ENCODE results near the gene CCDC85C. TPM values are rescaled to one million over a fixed set of nuclear protein-coding genes. Genes with fewer than 3 reads are reported as not detected.

CCDC85C gene
- total RNA-seq, 2 donors from 2014 or later, result 32.8 to 45.8 TPM

GRCh38 chr14:99619835-99620834 is 16.1 kb upstream of the CCDC85C start:
- H3K4me3 Mint-ChIP-seq, result no peak overlapping the region
- H3K27me3 Mint-ChIP-seq (ENCODE audit: insufficient read depth), result peaks cover 1% of the 10 kb centered on the region
- H3K9me3 ChIP-seq (ENCODE audit: control insufficient read depth, low read length), result no peaks in the 10 kb centered on the region
- H3K36me3 Mint-ChIP-seq (ENCODE audit: low read depth), result no peaks in the 10 kb centered on the region
- no peak overlapping the region for H3K4me3 ChIP-seq (ENCODE audit: low read length)
- H3K9ac ChIP-seq (ENCODE audit: extremely low read depth, low read length, poor library complexity, severe bottlenecking), result no peak overlapping the region
- no peak for DNase-seq
- no peak overlapping the region for H3K27ac ChIP-seq (ENCODE audit: low read depth, low read length)
- no peaks in the 10 kb centered on the region for H3K36me3 ChIP-seq (ENCODE audit: control insufficient read depth, insufficient read depth, low read length)
- WGBS, 2 experiments (ENCODE audit: insufficient coverage in 1 of 2, insufficient read length in 1 of 2), result 69 to 78% methylated on average over 6 to 13 of the region's 13 CpGs
- peaks cover 7% of the 10 kb centered on the region for H3K4me1 ChIP-seq (ENCODE audit: control insufficient read depth, insufficient read depth, low read length)
- TF ChIP-seq, protein P1, sequence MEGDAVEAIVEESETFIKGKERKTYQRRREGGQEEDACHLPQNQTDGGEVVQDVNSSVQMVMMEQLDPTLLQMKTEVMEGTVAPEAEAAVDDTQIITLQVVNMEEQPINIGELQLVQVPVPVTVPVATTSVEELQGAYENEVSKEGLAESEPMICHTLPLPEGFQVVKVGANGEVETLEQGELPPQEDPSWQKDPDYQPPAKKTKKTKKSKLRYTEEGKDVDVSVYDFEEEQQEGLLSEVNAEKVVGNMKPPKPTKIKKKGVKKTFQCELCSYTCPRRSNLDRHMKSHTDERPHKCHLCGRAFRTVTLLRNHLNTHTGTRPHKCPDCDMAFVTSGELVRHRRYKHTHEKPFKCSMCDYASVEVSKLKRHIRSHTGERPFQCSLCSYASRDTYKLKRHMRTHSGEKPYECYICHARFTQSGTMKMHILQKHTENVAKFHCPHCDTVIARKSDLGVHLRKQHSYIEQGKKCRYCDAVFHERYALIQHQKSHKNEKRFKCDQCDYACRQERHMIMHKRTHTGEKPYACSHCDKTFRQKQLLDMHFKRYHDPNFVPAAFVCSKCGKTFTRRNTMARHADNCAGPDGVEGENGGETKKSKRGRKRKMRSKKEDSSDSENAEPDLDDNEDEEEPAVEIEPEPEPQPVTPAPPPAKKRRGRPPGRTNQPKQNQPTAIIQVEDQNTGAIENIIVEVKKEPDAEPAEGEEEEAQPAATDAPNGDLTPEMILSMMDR (conservative IDR thresholded peaks at IDR 0.05), result no peak
- H3K9me3 Mint-ChIP-seq, result no peaks in the 10 kb centered on the region
- H3K27me3 ChIP-seq (ENCODE audit: control insufficient read depth, insufficient read depth, low read length, poor library complexity, severe bottlenecking), result no peaks in the 10 kb centered on the region
- no peak overlapping the region for H3K27ac Mint-ChIP-seq
- peaks cover 8% of the 10 kb centered on the region for H3K4me1 Mint-ChIP-seq

DNA sequence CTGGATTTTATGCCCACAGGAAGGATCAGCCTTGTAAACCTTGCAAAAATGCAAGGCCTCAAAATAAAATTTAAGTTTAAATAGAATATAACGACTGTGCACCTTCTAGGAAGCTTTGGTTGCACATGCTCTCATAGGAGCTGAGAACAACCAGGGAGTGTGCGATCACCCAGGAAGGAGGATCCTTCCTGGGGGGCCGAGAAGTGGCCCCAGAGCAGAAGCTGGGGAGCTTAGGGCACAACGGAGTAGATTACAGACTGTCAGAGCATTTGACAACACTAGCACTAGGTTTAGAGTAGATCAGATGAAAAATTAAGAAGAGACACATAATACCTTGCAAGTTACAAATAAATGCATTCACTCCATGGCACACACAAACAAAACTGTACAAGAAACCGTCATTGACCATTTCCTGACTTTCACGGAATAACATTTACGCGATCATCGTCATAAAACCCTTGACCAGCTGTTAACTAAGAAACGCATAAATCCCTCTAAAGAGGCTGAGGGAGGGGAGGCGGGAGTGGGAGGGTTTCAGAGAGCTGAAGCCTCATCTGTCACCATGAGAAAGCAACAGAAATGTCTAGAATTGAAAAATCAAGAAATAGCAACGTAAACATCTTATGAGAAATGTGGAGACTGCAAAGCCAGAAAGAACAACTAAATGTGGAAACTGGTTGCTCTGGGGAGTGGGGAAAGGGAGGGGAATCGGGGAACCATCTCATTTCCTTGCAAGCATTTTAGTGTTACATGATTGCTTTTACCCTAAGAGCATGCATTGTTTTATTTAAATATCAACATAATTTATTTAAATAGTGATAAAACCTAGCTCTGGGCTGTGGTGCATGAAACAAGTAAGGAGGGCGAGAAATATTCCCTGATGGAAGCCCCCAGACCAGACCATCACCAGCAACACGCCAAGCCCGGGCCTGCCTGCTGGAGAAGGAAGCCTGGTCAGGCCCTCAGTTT is 13.1 kb upstream of the CCDC85C start:
- no peak overlapping the region for H3K27ac Mint-ChIP-seq
- peaks cover 12% of the 10 kb centered on the region for H3K4me1 ChIP-seq (ENCODE audit: control insufficient read depth, insufficient read depth, low read length)

More for the DNA sequence above, 13.1 kb upstream of the CCDC85C start:
- DNase-seq, result no peak
- TF ChIP-seq, protein P1 (conservative IDR thresholded peaks at IDR 0.05), result no peak
- Histone ChIP-seq H3K36me3 (ENCODE audit: control insufficient read depth, insufficient read depth, low read length) (no peaks in the 10 kb centered on the region), H3K4me3 (ENCODE audit: low read length) (no peak overlapping the region), H3K9ac (ENCODE audit: extremely low read depth, low read length, poor library complexity, severe bottlenecking) (no peak overlapping the region), H3K27me3 (ENCODE audit: control insufficient read depth, insufficient read depth, low read length, poor library complexity, severe bottlenecking) (no peaks in the 10 kb centered on the region), H3K27ac (ENCODE audit: low read depth, low read length) (no peak overlapping the region), H3K9me3 (ENCODE audit: control insufficient read depth, low read length) (no peaks in the 10 kb centered on the region)
- H3K4me3 Mint-ChIP-seq, result no peak overlapping the region
- peaks cover 13% of the 10 kb centered on the region for H3K4me1 Mint-ChIP-seq
- H3K27me3 Mint-ChIP-seq (ENCODE audit: insufficient read depth), result peaks cover 1% of the 10 kb centered on the region
- no peaks in the 10 kb centered on the region for H3K9me3 Mint-ChIP-seq
- 88 to 90% methylated on average over 10 to 16 of the region's 16 CpGs for WGBS, 2 experiments (ENCODE audit: insufficient coverage in 1 of 2, insufficient read length in 1 of 2)
- H3K36me3 Mint-ChIP-seq (ENCODE audit: low read depth), result no peaks in the 10 kb centered on the region

All from endodermal cell (in vitro differentiated cells).